CD14-positive monocyte (primary cell): ENCODE results near the gene ALG6. TPM values are rescaled to one million over a fixed set of nuclear protein-coding genes. Genes with fewer than 3 reads are reported as not detected.

Experiments
- DNase-seq, 3 donors: peaks; one replicate each; pipeline ENCODE4 v3.0.0-alpha.2; 2011 to 2022
- H2AFZ ChIP-seq: 2 replicates; pipeline ENCODE4 v1.6.0; 2012; ENCODE audit warnings: mild to moderate bottlenecking, low read depth, low read length, inconsistent platforms; ENCODE audit not compliant: insufficient read depth, poor library complexity, severe bottlenecking
- H3K27ac ChIP-seq, 2 donors: 1 replicate in 1 of 2; 2 replicates in 1 of 2; pipeline ENCODE4 v1.5.1; 2012 to 2013; ENCODE audit warnings: low read length in 2 of 2, control low read depth in 1 of 2, inconsistent platforms in 1 of 2, low read depth in 1 of 2, mild to moderate bottlenecking in 1 of 2
- H3K27me3 ChIP-seq, 2 donors: one replicate each; pipeline versions ENCODE4 v1.6.0 to v1.6.1; 2011 to 2013; ENCODE audit warnings: low read length in 2 of 2; ENCODE audit not compliant: control insufficient read depth in 2 of 2, insufficient read depth in 2 of 2
- H3K36me3 ChIP-seq, 2 donors: replicated peaks in 1 of 2; 1 replicate in 1 of 2; 2 replicates in 1 of 2; pipeline versions ENCODE4 v1.5.1 to v1.6.1; 2012 to 2013; ENCODE audit warnings: low read length in 2 of 2, control low read depth in 1 of 2, inconsistent platforms in 1 of 2, mild to moderate bottlenecking in 1 of 2; ENCODE audit not compliant: insufficient read depth in 2 of 2, control insufficient read depth in 1 of 2
- H3K4me1 ChIP-seq, 2 donors: 1 replicate in 1 of 2; 2 replicates in 1 of 2; pipeline versions ENCODE4 v1.5.1 to v1.6.1; 2012 to 2013; ENCODE audit warnings: low read length in 2 of 2, control low read depth in 1 of 2, inconsistent platforms in 1 of 2, mild to moderate bottlenecking in 1 of 2, moderate library complexity in 1 of 2; ENCODE audit not compliant: insufficient read depth in 2 of 2, control insufficient read depth in 1 of 2
- H3K4me2 ChIP-seq: replicated peaks from 2 replicates; pipeline ENCODE3; 2012; ENCODE audit warnings: low read length, moderate library complexity, mild to moderate bottlenecking; ENCODE audit not compliant: poor library complexity, severe bottlenecking; ENCODE audit errors: extremely low read depth
- H3K4me3 ChIP-seq, 3 experiments: fragments of 200-600 bp in 1 of 3; sonication (generic) in 1 of 3; replicated peaks in 1 of 3; 1 replicate in 2 of 3; 2 replicates in 1 of 3; pipeline ENCODE4 v1.5.1; 2011 to 2013; ENCODE audit warnings: low read length in 3 of 3, mild to moderate bottlenecking in 3 of 3, control low read depth in 2 of 3, low read depth in 2 of 3, inconsistent platforms in 1 of 3, moderate library complexity in 1 of 3
- H3K79me2 ChIP-seq: 2 replicates; pipeline ENCODE4 v1.6.0; 2012; ENCODE audit warnings: mild to moderate bottlenecking, control low read depth, inconsistent platforms, low read length, moderate library complexity; ENCODE audit not compliant: insufficient read depth
- H3K9ac ChIP-seq: 2 replicates; pipeline ENCODE4 v1.6.0; 2017; ENCODE audit warnings: low read length, mild to moderate bottlenecking; ENCODE audit not compliant: insufficient read depth, poor library complexity, severe bottlenecking
- H3K9me3 ChIP-seq, 2 donors: replicated peaks in 1 of 2; 1 replicate in 1 of 2; 2 replicates in 1 of 2; pipeline versions ENCODE4 v1.5.1 to v1.6.1; 2012 to 2013; ENCODE audit warnings: low read length in 2 of 2, control low read depth in 1 of 2; ENCODE audit not compliant: control insufficient read depth in 1 of 2, insufficient read depth in 1 of 2
- H4K20me1 ChIP-seq: 2 replicates; pipeline ENCODE4 v1.6.0; 2012; ENCODE audit warnings: mild to moderate bottlenecking, low read length, control low read depth, moderate library complexity; ENCODE audit not compliant: insufficient read depth
- H3K27ac Mint-ChIP-seq, 7 donors: one replicate each; pipeline ENCODE4 v1.8.0; 2020; ENCODE audit warnings: mild to moderate bottlenecking in 7 of 7, mixed read lengths in 7 of 7, moderate library complexity in 6 of 7, inconsistent platforms in 2 of 7
- H3K27me3 Mint-ChIP-seq, 3 donors: one replicate each; pipeline ENCODE4 v1.8.0; 2021 to 2022; ENCODE audit warnings: low read depth in 3 of 3, mild to moderate bottlenecking in 3 of 3, mixed read lengths in 3 of 3, moderate library complexity in 3 of 3, inconsistent platforms in 1 of 3
- H3K36me3 Mint-ChIP-seq, 2 donors: one replicate each; pipeline ENCODE4 v1.8.0; 2020; ENCODE audit warnings: mixed read lengths in 2 of 2, inconsistent platforms in 1 of 2, mild to moderate bottlenecking in 1 of 2
- H3K4me1 Mint-ChIP-seq: one replicate; pipeline ENCODE4 v1.8.0; 2020; ENCODE audit warnings: mild to moderate bottlenecking, mixed read lengths
- H3K4me3 Mint-ChIP-seq, 2 donors: one replicate each; pipeline ENCODE4 v1.8.0; 2020; ENCODE audit warnings: mild to moderate bottlenecking in 2 of 2, mixed read lengths in 2 of 2, moderate library complexity in 1 of 2
- H3K9me3 Mint-ChIP-seq, 7 donors: one replicate each; pipeline ENCODE4 v1.8.0; 2020 to 2022; ENCODE audit warnings: mixed read lengths in 7 of 7, mild to moderate bottlenecking in 6 of 7, moderate library complexity in 6 of 7, inconsistent platforms in 2 of 7
- WGBS: methylation state at CpG from one replicate; pipeline ENCODE4 v1.1.5; 2013; ENCODE audit warnings: missing lambda C conversion rate; ENCODE audit not compliant: insufficient coverage; 5-methylcytosine and 5-hydroxymethylcytosine counted together
- intact Hi-C, 2 donors: fragments of 100-400 bp; cut with micrococcal nuclease; formaldehyde crosslinking; loops; one replicate each; pipeline versions ENCODE4 v1.15.0 to v1.15.1; 2023
- polyA plus RNA-seq, 3 donors: library from polyadenylated mRNA; depleted of rRNA in 1 of 3; unstranded in 2 of 3; stranded (reverse) in 1 of 3; fragments of 300-500 nt in 2 of 3; fragments of >200 nt in 1 of 3; fragmentation: Illumina TruSeq in 2 of 3; gene quantifications; 1 replicate in 2 of 3; 2 replicates in 1 of 3; pipeline ENCODE4 v1.2.3, GENCODE V29; 2012 to 2021
- TF ChIP-seq, protein P1 (sequence below): fragments of 200-600 bp; IDR thresholded peaks from one replicate; pipeline ENCODE4 v1.8.0; 2022; ENCODE audit warnings: antibody characterized with exemption, mild to moderate bottlenecking

The ALG6 gene
- polyA plus RNA-seq, 3 donors: 9.3 to 24.7 (median 20.2) TPM

DNA sequence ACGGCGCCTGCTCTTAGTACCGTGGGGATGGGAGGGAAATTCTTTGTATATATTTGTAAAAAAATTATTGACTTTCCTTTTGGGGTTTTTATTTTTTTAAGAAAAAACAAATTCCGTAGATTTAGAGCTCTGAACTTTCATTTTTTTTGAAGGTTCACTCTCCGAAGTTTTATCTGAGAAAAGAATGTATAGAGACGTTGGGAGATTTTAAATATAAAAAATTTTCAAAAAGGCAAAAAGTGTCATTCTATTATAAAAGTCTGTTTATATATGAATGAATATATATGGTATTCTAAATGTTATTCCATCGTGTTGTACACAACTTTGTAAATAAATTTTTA is 42.7 kb upstream of the ALG6 start:
- no peaks in the 10 kb centered on the region for H4K20me1 ChIP-seq
- peaks cover 62% of the 10 kb centered on the region for H3K4me1 Mint-ChIP-seq
- H3K36me3 ChIP-seq: no peaks in the 10 kb centered on the region
- TF ChIP-seq, protein P1, sequence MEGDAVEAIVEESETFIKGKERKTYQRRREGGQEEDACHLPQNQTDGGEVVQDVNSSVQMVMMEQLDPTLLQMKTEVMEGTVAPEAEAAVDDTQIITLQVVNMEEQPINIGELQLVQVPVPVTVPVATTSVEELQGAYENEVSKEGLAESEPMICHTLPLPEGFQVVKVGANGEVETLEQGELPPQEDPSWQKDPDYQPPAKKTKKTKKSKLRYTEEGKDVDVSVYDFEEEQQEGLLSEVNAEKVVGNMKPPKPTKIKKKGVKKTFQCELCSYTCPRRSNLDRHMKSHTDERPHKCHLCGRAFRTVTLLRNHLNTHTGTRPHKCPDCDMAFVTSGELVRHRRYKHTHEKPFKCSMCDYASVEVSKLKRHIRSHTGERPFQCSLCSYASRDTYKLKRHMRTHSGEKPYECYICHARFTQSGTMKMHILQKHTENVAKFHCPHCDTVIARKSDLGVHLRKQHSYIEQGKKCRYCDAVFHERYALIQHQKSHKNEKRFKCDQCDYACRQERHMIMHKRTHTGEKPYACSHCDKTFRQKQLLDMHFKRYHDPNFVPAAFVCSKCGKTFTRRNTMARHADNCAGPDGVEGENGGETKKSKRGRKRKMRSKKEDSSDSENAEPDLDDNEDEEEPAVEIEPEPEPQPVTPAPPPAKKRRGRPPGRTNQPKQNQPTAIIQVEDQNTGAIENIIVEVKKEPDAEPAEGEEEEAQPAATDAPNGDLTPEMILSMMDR: no peak
- peaks cover 89 to 98% (median 91%) of the 10 kb centered on the region in 3 donors for H3K27me3 Mint-ChIP-seq
- H3K4me3 ChIP-seq: no peak overlapping the region
- no peak overlapping the region for H3K27ac Mint-ChIP-seq
- no peak overlapping the region for H2AFZ ChIP-seq
- intact Hi-C loops: loop anchor here in 1 of 2 donors (5.0 kb wide), 1 partner anchor 113 kb away; no protein-coding TSS in a partner anchor
- H3K9me3 Mint-ChIP-seq: peaks cover 5 to 70% (median 43%) of the 10 kb centered on the region in 7 donors
- H3K36me3 Mint-ChIP-seq: peaks cover 27 to 46% of the 10 kb centered on the region in 2 donors
- no CpG with 5 or more reads among the region's 7 CpGs for WGBS
- H3K27me3 ChIP-seq: peaks cover 86 to 92% of the 10 kb centered on the region in 2 donors
- H3K9ac ChIP-seq: no peak overlapping the region
- peak overlapping the region; percentile 89 for H3K4me2 ChIP-seq
- peaks cover 45 to 61% of the 10 kb centered on the region in 2 donors for H3K4me1 ChIP-seq
- H3K9me3 ChIP-seq: peaks cover 13 to 58% of the 10 kb centered on the region in 2 donors
- H3K27ac ChIP-seq: no peak overlapping the region
- no peak for DNase-seq
- H3K79me2 ChIP-seq: no peaks in the 10 kb centered on the region
- peak overlapping the region; percentile 67 to 92 for H3K4me3 Mint-ChIP-seq

DNA sequence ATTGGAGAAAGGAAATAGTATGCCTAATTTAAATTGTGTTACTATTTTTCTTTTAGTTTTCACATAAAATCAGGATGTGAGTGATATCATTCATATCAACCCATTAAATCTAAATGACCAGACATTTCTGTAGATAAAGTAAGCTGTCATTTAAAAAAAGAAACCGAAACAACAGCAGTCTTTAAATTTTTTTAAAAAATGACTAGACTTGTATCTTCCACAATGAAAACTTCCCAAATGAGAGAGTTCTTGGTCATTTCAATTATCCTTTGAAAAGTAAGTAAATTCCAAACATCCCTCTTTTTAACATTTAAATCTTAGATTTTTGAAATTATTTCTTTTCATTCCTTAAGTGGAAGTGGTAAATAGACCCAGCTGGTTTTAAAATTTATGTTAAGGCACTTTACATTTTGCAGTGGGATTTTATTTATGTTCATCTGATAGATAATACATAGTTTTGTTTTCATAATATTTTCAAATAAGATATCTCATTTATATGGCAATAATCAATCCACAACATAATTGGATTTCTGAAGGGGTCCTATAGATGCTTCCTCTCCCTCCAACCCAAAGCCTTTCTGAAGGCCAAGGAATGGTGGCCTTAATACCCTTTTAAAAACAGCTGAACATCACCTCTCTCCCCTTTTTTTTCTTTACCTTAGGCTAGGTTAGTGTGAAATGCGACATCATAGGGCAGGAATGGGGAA is 42.0 kb upstream of the ALG6 start:
- Histone ChIP-seq H3K4me3 (no peak overlapping the region), H3K27me3 (peaks cover 86 to 92% of the 10 kb centered on the region in 2 donors), H3K9ac (no peak overlapping the region), H4K20me1 (no peaks in the 10 kb centered on the region), H2AFZ (no peak overlapping the region), H3K9me3 (peaks cover 8 to 57% of the 10 kb centered on the region in 2 donors), H3K36me3 (no peaks in the 10 kb centered on the region), H3K4me2 (no peak overlapping the region), H3K79me2 (no peaks in the 10 kb centered on the region), H3K27ac (no peak overlapping the region), H3K4me1 (peaks cover 45 to 61% of the 10 kb centered on the region in 2 donors)
- Mint-ChIP-seq H3K9me3 (peaks cover 5 to 67% (median 40%) of the 10 kb centered on the region in 7 donors), H3K4me1 (peaks cover 60% of the 10 kb centered on the region), H3K36me3 (peaks cover 23 to 44% of the 10 kb centered on the region in 2 donors), H3K4me3 (peak overlapping the region in 1 of 2 donors; percentile 92), H3K27me3 (peaks cover 89 to 98% (median 91%) of the 10 kb centered on the region in 3 donors), H3K27ac (no peak overlapping the region)
- no CpG with 5 or more reads among the region's 2 CpGs for WGBS
- TF ChIP-seq, protein P1: no peak
- intact Hi-C loops: loop anchor here in 1 of 2 donors (5.0 kb wide), 1 partner anchor 112 kb away; no protein-coding TSS in a partner anchor
- DNase-seq: no peak
